GM12873 (cell line): ENCODE data around the gene DNTT.

Source experiments
- TF ChIP-seq, protein P1 (sequence below): IDR thresholded peaks from 2 replicates; pipeline ENCODE4 v1.5.1; 2012; ENCODE audit warnings: low read depth, mild to moderate bottlenecking, moderate library complexity, low read length, control low read depth; ENCODE audit not compliant: insufficient read depth; ENCODE audit errors: missing control alignments

Gene DNTT

DNA sequence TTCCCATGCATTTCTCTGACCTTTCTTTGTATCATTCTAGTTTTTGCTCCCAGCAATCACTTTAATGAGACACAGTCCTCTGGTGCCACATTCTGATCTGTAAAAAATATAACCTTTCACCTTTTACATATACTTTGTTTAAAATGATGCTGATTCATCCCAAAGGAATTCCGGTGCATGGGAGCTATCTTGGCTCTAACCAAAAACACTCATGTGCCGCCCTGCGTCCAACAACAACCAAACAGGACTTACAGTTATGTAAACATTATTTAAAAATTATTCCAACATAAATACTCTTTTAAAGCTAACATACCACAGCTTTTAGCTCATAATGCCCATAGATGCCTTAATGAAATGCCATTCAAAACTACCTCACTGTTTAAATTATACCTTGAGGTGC is 62.3 kb downstream of the DNTT start:
- TF ChIP-seq, protein P1, sequence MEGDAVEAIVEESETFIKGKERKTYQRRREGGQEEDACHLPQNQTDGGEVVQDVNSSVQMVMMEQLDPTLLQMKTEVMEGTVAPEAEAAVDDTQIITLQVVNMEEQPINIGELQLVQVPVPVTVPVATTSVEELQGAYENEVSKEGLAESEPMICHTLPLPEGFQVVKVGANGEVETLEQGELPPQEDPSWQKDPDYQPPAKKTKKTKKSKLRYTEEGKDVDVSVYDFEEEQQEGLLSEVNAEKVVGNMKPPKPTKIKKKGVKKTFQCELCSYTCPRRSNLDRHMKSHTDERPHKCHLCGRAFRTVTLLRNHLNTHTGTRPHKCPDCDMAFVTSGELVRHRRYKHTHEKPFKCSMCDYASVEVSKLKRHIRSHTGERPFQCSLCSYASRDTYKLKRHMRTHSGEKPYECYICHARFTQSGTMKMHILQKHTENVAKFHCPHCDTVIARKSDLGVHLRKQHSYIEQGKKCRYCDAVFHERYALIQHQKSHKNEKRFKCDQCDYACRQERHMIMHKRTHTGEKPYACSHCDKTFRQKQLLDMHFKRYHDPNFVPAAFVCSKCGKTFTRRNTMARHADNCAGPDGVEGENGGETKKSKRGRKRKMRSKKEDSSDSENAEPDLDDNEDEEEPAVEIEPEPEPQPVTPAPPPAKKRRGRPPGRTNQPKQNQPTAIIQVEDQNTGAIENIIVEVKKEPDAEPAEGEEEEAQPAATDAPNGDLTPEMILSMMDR = no peak

DNA sequence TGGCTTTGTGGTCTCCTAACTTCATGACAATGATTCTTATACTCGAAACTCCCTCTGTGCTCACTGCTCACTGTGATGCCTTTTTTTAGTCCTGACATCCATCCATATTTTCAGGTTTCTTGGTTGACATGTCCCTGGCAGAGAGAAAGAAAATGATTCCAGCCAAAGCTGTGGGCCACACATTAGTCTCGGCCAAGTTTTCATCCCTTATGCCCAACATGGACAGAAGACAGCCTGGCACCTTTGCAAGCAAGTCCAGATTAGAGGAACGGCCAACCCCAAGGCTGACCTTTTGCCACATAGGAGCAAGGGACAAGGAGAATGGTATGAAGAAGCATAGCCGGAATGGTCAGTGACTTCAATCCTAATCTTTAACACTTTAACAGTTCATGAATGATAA is 63.2 kb downstream of the DNTT start:
- TF ChIP-seq, protein P1 = no peak

DNA sequence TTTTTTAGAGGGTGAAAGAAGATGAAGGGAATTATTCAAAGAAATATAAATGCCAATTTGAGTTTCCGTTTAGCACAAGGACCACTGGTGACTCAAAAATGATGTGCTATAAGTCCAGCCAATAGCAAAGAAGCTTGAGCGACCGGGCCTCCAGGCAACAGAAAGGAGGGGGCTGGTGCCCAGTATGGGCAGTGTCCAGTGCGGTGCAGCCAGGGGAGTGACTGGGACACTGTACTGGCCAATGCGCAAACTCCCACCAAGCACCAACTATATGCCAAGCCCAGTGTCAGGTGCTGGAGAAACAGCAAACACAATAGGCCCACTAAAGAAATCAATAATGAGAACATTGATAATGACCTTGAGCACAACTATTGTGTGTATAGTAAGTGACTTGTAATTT is 64.7 kb downstream of the DNTT start:
- TF ChIP-seq, protein P1 = no peak

DNA sequence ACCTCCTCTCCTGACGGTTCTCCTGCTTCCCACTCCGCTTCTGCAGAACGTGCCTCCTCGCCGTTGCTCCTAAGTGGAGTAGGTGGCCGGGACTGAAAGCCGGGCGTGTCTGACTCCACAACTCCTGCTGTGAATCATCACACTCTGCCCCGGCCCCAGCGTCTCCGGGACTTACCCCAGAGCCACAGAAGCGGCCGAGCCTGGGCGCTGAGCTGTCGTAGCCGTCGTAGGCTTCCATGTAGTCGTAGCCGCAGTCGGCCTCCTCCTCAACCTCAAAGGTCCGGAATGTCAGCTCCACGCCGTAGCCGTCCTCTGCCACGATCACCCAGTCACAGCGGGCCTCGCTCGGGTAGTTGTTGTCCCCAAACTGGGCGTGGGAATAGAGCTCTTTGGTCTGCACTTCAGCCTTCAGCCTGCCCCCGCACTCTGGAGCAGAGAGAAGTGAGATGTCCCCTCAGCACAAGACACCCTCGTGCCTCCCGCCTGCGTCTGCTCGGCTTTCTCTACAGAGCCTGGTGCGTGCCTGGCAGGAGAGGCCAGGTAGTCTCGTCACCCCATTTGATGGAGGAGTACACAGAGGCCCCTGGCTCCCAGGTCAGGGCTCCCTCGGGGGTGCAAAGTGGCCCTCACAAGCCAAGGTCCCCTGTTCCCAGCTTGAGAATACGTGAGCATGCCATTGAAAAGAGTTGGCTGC is 65.8 kb downstream of the DNTT start:
- TF ChIP-seq, protein P1 = no peak

DNA sequence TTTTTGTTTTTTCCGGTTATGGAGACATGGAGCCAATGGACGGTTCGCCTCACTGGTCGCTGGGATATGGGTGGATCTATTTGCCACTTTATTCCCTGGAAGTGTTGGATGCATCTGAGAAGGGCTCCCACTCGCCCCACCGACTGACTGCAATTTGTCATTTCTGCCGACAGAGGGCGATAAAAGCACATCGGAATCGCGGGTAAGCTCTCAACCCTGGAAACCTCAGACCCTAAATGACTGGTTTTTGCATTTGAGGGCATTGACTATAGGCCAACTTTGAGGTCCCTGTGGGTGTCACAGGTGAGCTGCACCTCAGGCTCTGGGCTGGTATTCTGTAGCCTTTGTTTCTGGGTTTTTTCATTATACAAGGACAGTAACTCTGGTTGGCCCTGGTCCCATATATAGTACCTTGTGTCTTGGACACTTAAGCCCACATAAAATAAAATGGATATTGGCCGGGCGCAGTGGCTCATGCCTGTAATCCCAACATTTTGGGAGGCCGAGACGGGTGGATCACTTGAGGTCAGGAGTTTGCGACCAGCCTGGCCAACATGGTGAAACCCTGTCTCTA is 66.4 kb downstream of the DNTT start:
- TF ChIP-seq, protein P1 = peak; percentile 90

DNA sequence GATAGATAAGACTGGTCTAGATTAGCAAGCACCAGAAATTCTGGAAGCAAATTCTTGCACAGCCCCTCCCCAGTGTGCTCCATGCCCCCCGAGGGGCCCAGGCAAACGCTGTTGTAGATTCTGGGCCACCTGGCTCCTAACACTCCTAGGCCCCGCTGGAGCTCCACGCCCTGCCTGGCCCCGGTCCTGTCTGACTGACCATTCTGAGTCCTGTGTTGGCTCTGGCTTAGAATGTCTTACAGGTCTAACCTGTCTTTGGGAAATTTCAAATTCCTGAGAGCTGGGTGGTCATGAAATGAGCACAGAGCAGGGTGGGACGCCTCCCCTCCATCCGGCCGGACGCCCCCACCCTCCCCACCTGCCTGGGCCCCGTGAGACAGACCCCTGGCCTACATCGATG is 67.1 kb downstream of the DNTT start:
- TF ChIP-seq, protein P1 = no peak

DNA sequence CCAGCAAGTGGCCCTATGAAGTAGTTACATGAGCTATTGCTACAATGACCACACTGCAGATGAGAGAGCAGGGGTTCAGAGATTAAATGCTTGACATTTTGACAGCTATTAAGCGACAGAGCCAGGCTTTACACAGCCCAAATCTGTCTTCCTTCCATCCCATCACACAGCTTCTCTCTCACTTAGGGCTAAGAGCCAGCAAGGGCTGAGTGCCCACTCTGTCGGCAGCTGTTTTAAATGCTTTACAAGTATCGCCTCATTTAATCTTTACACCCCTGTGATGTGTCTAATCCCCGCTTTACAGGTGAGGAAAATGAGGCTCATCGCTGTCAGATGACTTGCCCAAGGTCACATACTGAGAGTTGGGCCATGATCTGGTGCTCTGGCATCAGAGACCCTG is 69.8 kb downstream of the DNTT start:
- TF ChIP-seq, protein P1 = no peak

DNA sequence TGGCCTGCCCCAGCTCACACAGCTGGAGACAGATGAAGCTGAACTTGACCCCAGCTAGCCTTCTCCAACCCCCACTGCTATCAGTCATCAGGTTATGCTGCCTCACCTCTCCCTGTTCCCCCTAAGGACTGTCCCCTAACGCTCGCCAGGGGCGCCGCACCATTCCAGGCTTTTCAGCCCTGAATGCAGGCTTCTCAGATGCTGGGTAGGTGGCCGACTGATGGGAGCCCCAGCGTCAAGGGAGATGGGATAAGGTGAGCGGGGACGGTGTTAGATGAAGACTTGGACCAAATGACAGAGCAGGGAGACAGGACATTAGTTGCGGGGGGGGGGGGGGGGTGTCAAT is 70.4 kb downstream of the DNTT start:
- TF ChIP-seq, protein P1 = no peak
